Measurements from ENCODE around the gene SEH1L.

SEH1L gene

GRCh38 chr18:12911929-12912703, 35.7 kb upstream of the SEH1L start:
- Histone ChIP-seq H3K27ac (ENCODE audit: extremely low read depth, low read depth, low read length) (no peak overlapping the region), H3K36me3 (ENCODE audit: control insufficient read depth in 2 of 2, insufficient read depth in 1 of 2, low read length in 2 of 2) (no peaks in the 10 kb centered on the region), H3K9me3 (ENCODE audit: control insufficient read depth, insufficient read depth, low read depth, low read length) (no peaks in the 10 kb centered on the region), H3K4me3 (ENCODE audit: low read depth, low read length) (no peak overlapping the region), H3K4me1 (ENCODE audit: control insufficient read depth, insufficient read depth, low read length) (peaks cover 6% of the 10 kb centered on the region; the same call in 1 of the 2 replicates)
- CTCF ChIA-PET, result no interaction called here
- TF ChIP-seq REST (tag by site-specific recombination; IDR thresholded peaks at IDR 0.05), result no peak
- no peak for TF ChIP-seq ZSCAN4 (tag by site-specific recombination; IDR thresholded peaks at IDR 0.05)
- TF ChIP-seq ZNF621 (tag by site-specific recombination; IDR thresholded peaks at IDR 0.05), result no peak
- TF ChIP-seq PRDM4 (tag by site-specific recombination; IDR thresholded peaks at IDR 0.05), result no peak
- TF ChIP-seq ZNF548 (tag by site-specific recombination; IDR thresholded peaks at IDR 0.05), result no peak
- no peak for TF ChIP-seq ELK4 (IDR thresholded peaks at IDR 0.05; ENCODE audit: borderline replicate concordance, low read depth, low read length)
- TF ChIP-seq ZNF513 (tag by site-specific recombination; IDR thresholded peaks at IDR 0.05), result no peak
- TF ChIP-seq RBAK (tag by site-specific recombination; IDR thresholded peaks at IDR 0.05), result no peak
- POLR2A ChIA-PET, result interaction anchor here (1.6 kb wide), 1 partner anchor 36 kb away, joined by 4 read pairs; no protein-coding TSS in a partner anchor

- ChIA-PET POLR2A (interaction anchor here (1.2 kb wide), 1 partner anchor 37 kb away, joined by 4 read pairs; the partner anchor contains the start of gene PTPN2), CTCF (interaction anchor here (1.3 to 3.0 kb wide), 3 partner anchors 13 to 30 kb away, joined by 3 to 15 read pairs (median 4); no protein-coding TSS in a partner anchor)
- no peaks in the 10 kb centered on the region for H3K36me3 ChIP-seq (ENCODE audit: control insufficient read depth in 2 of 2, insufficient read depth in 1 of 2, low read length in 2 of 2)
- no peaks in the 10 kb centered on the region for H3K4me1 ChIP-seq (ENCODE audit: control insufficient read depth, insufficient read depth, low read length)
- no peak overlapping the region for H3K4me3 ChIP-seq (ENCODE audit: low read depth, low read length)
- H3K9me3 ChIP-seq (ENCODE audit: control insufficient read depth, insufficient read depth, low read depth, low read length), result no peaks in the 10 kb centered on the region
- H3K27ac ChIP-seq (ENCODE audit: extremely low read depth, low read depth, low read length), result no peak overlapping the region
- TF ChIP-seq ZFHX2 (tag by site-specific recombination; conservative IDR thresholded peaks at IDR 0.05), result no peak
- no peak for TF ChIP-seq MZF1 (tag by site-specific recombination; IDR thresholded peaks at IDR 0.05; ENCODE audit: borderline replicate concordance)
- TF ChIP-seq ZNF692 (tag by site-specific recombination; IDR thresholded peaks at IDR 0.05), result no peak
- no peak for TF ChIP-seq ZNF510 (tag by site-specific recombination; IDR thresholded peaks at IDR 0.05; ENCODE audit: insufficient replicate concordance)
- no peak for TF ChIP-seq ZNF26 (tag by site-specific recombination; IDR thresholded peaks at IDR 0.05)
- TF ChIP-seq GLIS2 (tag by site-specific recombination; IDR thresholded peaks at IDR 0.05), result no peak
- TF ChIP-seq SCRT2 (tag by site-specific recombination; IDR thresholded peaks at IDR 0.05), result no peak
- no peak for TF ChIP-seq ATF2 (tag by site-specific recombination; IDR thresholded peaks at IDR 0.05; ENCODE audit: low read depth)
- no peak for TF ChIP-seq REPIN1 (tag by site-specific recombination; IDR thresholded peaks at IDR 0.05; ENCODE audit: low read depth)
- TF ChIP-seq ZNF146 (tag by site-specific recombination; IDR thresholded peaks at IDR 0.05), result no peak
These were observed 26.6 kb upstream of the SEH1L start for GRCh38 chr18:12921178-12921577.

All from HEK293 (cell line).